NCI-H1694 treated with DMSO at 0.1 percent for 48 hours (cell line): Measurements from ENCODE around the gene CAPN11.
"Not testable (repeated sequence)": the region's sequence is repeated elsewhere in the genome, so short reads cannot be mapped to it uniquely, and the experiment has no call there.

Experiments used
- DNase-seq: peaks from one replicate; lab custom pipeline; 2025; lab: John Stamatoyannopoulos, UW

CAPN11 gene

DNA sequence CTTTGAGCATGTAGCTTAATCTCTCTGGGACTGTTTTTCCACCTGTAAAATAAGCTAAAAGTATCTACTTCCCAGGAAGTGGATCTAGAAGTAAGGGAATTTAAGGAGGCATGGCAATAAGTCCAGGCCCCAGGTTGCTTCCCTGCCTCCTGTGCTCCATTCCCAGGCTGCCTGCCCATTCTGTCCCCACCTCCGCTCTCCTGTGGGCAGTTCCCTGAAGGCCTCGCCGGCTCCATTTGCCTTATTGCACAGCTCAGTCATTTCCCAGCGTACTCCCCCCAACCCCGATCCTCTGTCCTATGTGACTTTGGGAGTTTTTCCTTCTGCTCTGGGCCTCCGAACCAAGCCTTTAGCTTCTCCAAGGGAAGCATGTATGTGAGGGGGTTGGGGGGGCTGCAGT, 69.4 kb downstream of the CAPN11 start:
- no peak for DNase-seq

DNA sequence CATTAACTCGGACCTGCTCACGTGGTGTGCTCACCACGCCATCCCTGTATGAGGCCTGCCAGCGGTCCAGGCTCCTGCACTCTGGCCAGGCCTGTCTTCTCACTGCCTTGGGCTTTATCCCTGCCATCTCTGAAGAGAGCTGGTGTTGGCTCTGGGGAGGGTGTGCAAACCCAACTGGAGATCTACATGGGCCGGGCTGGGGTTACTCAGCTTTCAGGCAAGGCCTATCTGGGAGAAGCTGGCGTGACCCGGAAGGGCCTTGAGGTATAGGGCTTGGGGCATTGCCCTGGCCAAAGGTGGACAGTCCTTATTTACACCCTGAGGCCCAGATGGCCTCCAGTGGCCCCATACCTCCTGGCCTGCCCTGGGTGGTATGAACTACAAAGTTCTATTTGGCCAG, 69.8 kb downstream of the CAPN11 start:
- no peak for DNase-seq

DNA sequence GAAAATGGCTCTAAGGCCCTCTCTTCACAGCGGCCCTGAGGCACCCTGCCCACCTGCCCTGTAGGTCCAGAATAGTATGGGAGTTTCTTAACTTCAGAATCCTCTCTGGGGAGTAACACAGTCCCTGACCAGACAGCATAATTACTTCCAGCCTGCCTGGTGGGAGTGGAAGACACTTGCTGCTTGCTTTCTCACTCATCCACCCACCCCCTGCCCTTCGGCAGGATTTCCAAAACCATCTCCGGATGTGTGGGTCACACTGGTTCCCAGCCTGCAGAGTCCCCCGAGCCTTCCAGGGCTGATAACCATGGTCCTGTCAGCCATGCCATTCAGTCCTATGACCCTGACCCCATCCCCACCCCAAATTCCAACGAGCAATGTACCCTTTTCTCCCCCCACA, 70.2 kb downstream of the CAPN11 start:
- DNase-seq = no peak

DNA sequence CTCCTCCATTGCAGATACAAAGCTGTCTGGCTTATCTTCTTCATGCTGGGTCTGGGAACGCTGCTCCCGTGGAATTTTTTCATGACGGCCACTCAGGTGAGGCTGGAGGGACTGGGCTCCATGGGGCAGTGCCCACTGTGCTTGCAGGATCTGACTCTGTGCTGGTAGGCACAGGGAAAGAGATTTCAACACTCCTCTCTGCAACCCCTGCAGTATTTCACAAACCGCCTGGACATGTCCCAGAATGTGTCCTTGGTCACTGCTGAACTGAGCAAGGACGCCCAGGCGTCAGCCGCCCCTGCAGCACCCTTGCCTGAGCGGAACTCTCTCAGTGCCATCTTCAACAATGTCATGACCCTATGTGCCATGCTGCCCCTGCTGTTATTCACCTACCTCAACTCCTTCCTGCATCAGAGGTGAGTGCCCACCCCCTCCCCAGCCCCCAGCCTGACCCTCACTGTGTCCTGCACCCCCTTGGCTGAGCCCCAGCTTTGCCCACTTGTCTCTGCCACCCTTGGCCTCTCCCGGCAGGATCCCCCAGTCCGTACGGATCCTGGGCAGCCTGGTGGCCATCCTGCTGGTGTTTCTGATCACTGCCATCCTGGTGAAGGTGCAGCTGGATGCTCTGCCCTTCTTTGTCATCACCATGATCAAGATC, 70.9 kb downstream of the CAPN11 start:
- no peak for DNase-seq

- no peak for DNase-seq
Measured at GRCh38 chr6:44230034-44230675, 71.5 kb downstream of the CAPN11 start.

- DNase-seq = not testable (repeated sequence)
Measured at GRCh38 chr6:44231426-44231825, 72.8 kb downstream of the CAPN11 start.

DNA sequence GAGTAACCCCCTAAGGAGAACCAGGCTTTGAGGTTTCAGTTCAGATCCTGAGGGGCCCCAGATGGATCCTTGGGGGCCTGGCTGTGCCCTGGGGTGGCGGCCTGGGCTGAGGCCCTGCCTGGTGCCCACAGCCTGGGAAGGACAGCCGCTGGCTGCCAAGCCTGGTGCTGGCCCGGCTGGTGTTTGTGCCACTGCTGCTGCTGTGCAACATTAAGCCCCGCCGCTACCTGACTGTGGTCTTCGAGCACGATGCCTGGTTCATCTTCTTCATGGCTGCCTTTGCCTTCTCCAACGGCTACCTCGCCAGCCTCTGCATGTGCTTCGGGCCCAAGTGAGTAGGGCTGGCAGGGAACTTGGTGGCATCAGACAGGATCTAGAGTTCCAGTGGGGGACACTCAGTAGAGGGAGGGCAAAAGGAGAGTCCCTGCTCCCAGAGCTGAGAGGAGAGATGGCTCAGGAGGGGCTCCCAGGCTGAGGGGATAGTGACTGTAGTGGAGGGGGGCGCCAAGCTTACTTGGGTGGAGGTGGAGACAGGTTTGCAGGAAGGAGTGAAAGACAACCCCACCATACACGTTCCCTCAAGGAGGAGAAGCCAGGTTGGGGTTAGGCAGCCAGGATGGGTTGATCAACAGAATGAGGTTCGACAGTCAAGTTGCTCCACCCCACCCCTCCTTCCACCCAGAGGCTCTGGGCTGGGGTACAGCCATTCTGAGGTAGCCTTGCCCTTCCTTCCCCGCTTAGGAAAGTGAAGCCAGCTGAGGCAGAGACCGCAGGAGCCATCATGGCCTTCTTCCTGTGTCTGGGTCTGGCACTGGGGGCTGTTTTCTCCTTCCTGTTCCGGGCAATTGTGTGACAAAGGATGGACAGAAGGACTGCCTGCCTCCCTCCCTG, 74.3 kb downstream of the CAPN11 start:
- no peak for DNase-seq

GRCh38 chr6:44233567-44234100, 75.0 kb downstream of the CAPN11 start:
- DNase-seq = no peak
